HepG2 (cell line): Measurements from ENCODE around the gene CHST10. TPM values are rescaled to one million over a fixed set of nuclear protein-coding genes. Genes with fewer than 3 reads are reported as not detected.

Experiments
- ATAC-seq: fragments of 200-7000 bp; cut with Tn5 transposase; 3 replicates; pipeline ENCODE4 v1.9.1; 2020; ENCODE audit warnings: mild to moderate bottlenecking, moderate library complexity
- BruUV-seq: library from RNA; stranded (reverse); fragments of 400-500 nt; replicated peaks from 2 replicates; lab custom pipeline; 2021; lab: Mats Ljungman, UMichigan
- CTCF ChIA-PET: fragments of 300-600 bp; formaldehyde crosslinking; extraction: SDS; loops from one replicate; lab custom pipeline; 2021; ENCODE audit warnings: low total read pairs, inconsistent platforms, low intra/inter-chr PET ratio; lab: Yijun Ruan, JAX
- POLR2A ChIA-PET: fragments of 350-600 bp; sonication (Branson Sonifier 250); formaldehyde crosslinking; loops from one replicate; lab custom pipeline; 2020; ENCODE audit warnings: antibody characterized with exemption, inconsistent platforms; lab: Yijun Ruan, JAX
- DNase-seq: peaks from one replicate; pipeline ENCODE4 v3.0.0-alpha.2; 2015; ENCODE audit warnings: low spot score
- FAIRE-seq: peaks from 3 replicates; lab custom pipeline; 2011; peaks lifted over from hg19 to GRCh38; lab: Jason Lieb, UNC
- H2AFZ ChIP-seq: one replicate; pipeline ENCODE4 v1.6.1; 2011; ENCODE audit warnings: low read length, inconsistent platforms
- H3K27ac ChIP-seq: fragments of 300-600 bp; 3 replicates; pipeline ENCODE4 v1.8.0; 2011; ENCODE audit warnings: mixed run types, mild to moderate bottlenecking, mixed read lengths, low read length, inconsistent platforms; ENCODE audit not compliant: insufficient read depth; ENCODE audit errors: extremely low read length
- H3K27me3 ChIP-seq, 2 experiments: fragments of 200-600 bp in 1 of 2; 2 replicates in 1 of 2; 3 replicates in 1 of 2; pipeline versions ENCODE4 v1.6.0 to v1.8.0; 2011; ENCODE audit warnings: low read length in 2 of 2, mild to moderate bottlenecking in 2 of 2, moderate library complexity in 2 of 2, inconsistent platforms in 1 of 2; ENCODE audit not compliant: insufficient read depth in 2 of 2, control insufficient read depth in 1 of 2
- H3K36me3 ChIP-seq, 2 experiments: fragments of 200-600 bp in 1 of 2; replicated peaks in 1 of 2; 2 replicates in 1 of 2; 3 replicates in 1 of 2; pipeline versions ENCODE4 v1.5.1 to v1.8.0; 2011; ENCODE audit warnings: low read length in 2 of 2, inconsistent platforms in 1 of 2; ENCODE audit not compliant: insufficient read depth in 2 of 2, control insufficient read depth in 1 of 2
- H3K4me1 ChIP-seq: 2 replicates; pipeline ENCODE4 v1.5.1; 2012; ENCODE audit warnings: low read length, inconsistent platforms; ENCODE audit not compliant: insufficient read depth
- H3K4me2 ChIP-seq: 2 replicates; pipeline ENCODE4 v1.6.0; 2011; ENCODE audit warnings: low read depth, low read length, inconsistent platforms
- H3K4me3 ChIP-seq, 3 experiments: fragments of 200-600 bp in 1 of 3; sonication (generic), shearing (Covaris generic) in 1 of 3; replicated peaks in 1 of 3; 2 replicates each; pipeline ENCODE4 v1.5.1; 2011 to 2016; ENCODE audit warnings: low read length in 3 of 3, inconsistent platforms in 2 of 3, low read depth in 2 of 3, mild to moderate bottlenecking in 2 of 3, control low read depth in 1 of 3, mixed read lengths in 1 of 3; ENCODE audit not compliant: insufficient read depth in 1 of 3
- H3K79me2 ChIP-seq: one replicate; pipeline ENCODE4 v1.6.1; 2011; ENCODE audit warnings: low read length, inconsistent platforms; ENCODE audit not compliant: insufficient read depth
- H3K9ac ChIP-seq: 2 replicates; pipeline ENCODE4 v1.6.0; 2011; ENCODE audit warnings: mild to moderate bottlenecking, low read depth, low read length, inconsistent platforms; ENCODE audit not compliant: insufficient read depth
- H3K9me3 ChIP-seq: 2 replicates; pipeline ENCODE4 v1.5.1; 2012; ENCODE audit warnings: mild to moderate bottlenecking, low read length
- H4K20me1 ChIP-seq: 2 replicates; pipeline ENCODE4 v1.6.0; 2011; ENCODE audit warnings: inconsistent platforms, mild to moderate bottlenecking, low read length, moderate library complexity; ENCODE audit not compliant: insufficient read depth
- ARNT ChIP-seq: fragments of 450-650 bp; IDR thresholded peaks from 2 replicates; pipeline ENCODE4 v1.6.1; 2017
- CCDC6 ChIP-seq: sonication (generic); formaldehyde crosslinking; IDR thresholded peaks from 2 replicates; pipeline ENCODE4 v1.8.1; 2022; ENCODE audit warnings: mild to moderate bottlenecking, missing genetic modification reagents, moderate library complexity
- GMEB1 ChIP-seq: sonication (generic); formaldehyde crosslinking; IDR thresholded peaks from 2 replicates; pipeline ENCODE4 v1.5.1; 2020; ENCODE audit warnings: missing genetic modification reagents, mild to moderate bottlenecking, borderline replicate concordance
- SP2 ChIP-seq: sonication (generic); formaldehyde crosslinking; IDR thresholded peaks from 2 replicates; pipeline ENCODE4 v1.5.1; 2020; ENCODE audit warnings: mild to moderate bottlenecking, missing genetic modification reagents
- ZBTB20 ChIP-seq: sonication (generic); formaldehyde crosslinking; IDR thresholded peaks from 2 replicates; pipeline ENCODE4 v1.8.1; 2023; ENCODE audit warnings: missing genetic modification reagents, low read depth, mild to moderate bottlenecking, borderline replicate concordance
- ZNF33A ChIP-seq: sonication (generic); formaldehyde crosslinking; IDR thresholded peaks from 2 replicates; pipeline ENCODE4 v1.5.1; 2020; ENCODE audit warnings: missing genetic modification reagents, mild to moderate bottlenecking, moderate library complexity, borderline replicate concordance
- WGBS: methylation state at CpG from one replicate; pipeline ENCODE4 v1.1.6; 2017; ENCODE audit warnings: low lambda C conversion rate; 5-methylcytosine and 5-hydroxymethylcytosine counted together
- in situ Hi-C: cut with HindIII; loops from 2 replicates; pipeline ENCODE4 v1.10.0; 2017; ENCODE audit warnings: low pct_unique_long_range_greater_than_20kb; ENCODE audit not compliant: extremely low pct_ligation_motif_present
- intact Hi-C: fragments of 100-400 bp; cut with micrococcal nuclease; formaldehyde crosslinking; loops from one replicate; pipeline ENCODE4 v1.10.0; 2022; ENCODE audit not compliant: unreplicated experiment
- polyA plus RNA-seq, 8 experiments: library from polyadenylated mRNA; depleted of rRNA in 3 of 8; stranded (reverse) in 7 of 8; unstranded in 1 of 8; fragments of >200 nt; fragmentation: Illumina TruSeq in 4 of 8; extraction: Trizol in 4 of 8; gene quantifications; 2 replicates each; pipeline versions ENCODE4 v1.2.1 to v1.2.3, GENCODE V29; 2011 to 2016; ENCODE audit warnings: low read depth in 4 of 8, missing spikeins in 1 of 8, mixed read lengths in 1 of 8; ENCODE audit not compliant: insufficient read depth in 1 of 8
- total RNA-seq, 5 experiments: library from RNA; depleted of rRNA; stranded (reverse); fragments of >200 nt; fragmentation: Illumina TruSeq; extraction: Trizol; gene quantifications; 2 replicates each; pipeline ENCODE4 v1.2.3, GENCODE V29; 2016; ENCODE audit warnings: low read depth in 1 of 5
- TF ChIP-seq, protein P1 (sequence below): IDR thresholded peaks from 2 replicates; pipeline ENCODE4 v1.6.1; 2016; ENCODE audit warnings: low read depth, missing genetic modification reagents, missing compliant biosample characterization
- TF ChIP-seq, protein P2 (sequence below): sonication (generic); formaldehyde crosslinking; IDR thresholded peaks from 2 replicates; pipeline ENCODE4 v1.4.0; 2020; ENCODE audit warnings: missing genetic modification reagents
- TF ChIP-seq, protein P3 (sequence below): IDR thresholded peaks from 2 replicates; pipeline ENCODE4 v1.6.1; 2016; ENCODE audit warnings: mild to moderate bottlenecking
- TF ChIP-seq, protein P4 (sequence below): IDR thresholded peaks from 2 replicates; pipeline ENCODE4 v1.6.1; 2016; ENCODE audit warnings: missing compliant biosample characterization, missing genetic modification reagents, borderline replicate concordance

CHST10 gene
- total and polyA plus RNA-seq, 2 of the 13 experiments (the other 11 are each of a cell fraction or from before 2014, with no cell fraction given) = 10.5 to 14.2 TPM

DNA sequence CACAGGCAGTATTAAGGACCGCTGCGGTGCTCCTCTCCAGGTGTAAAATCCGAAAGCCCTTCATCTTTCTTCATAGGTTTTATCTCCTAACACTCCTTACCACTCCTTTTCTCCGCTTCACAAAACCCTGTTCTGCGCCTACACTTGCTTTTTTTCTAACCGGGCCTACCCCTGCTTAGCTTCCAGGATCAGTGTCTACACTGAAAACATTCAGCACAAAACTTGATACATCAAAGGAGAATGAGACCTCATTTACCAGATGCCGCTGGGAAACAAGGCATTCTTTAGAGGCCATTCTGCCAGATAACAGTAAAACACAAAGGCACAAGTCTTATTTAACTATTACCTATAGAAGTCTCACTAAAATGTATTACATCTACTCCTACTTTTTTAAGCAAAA lies 13.1 kb downstream of the CHST10 start:
- BruUV-seq = no TSS peak
- Histone ChIP-seq H3K4me2 (no peak overlapping the region), H4K20me1 (no peaks in the 10 kb centered on the region)
- 87% methylated on average over 7 of the region's 7 CpGs for WGBS
- TF ChIP-seq CCDC6 = no peak
- TF ChIP-seq, protein P1, sequence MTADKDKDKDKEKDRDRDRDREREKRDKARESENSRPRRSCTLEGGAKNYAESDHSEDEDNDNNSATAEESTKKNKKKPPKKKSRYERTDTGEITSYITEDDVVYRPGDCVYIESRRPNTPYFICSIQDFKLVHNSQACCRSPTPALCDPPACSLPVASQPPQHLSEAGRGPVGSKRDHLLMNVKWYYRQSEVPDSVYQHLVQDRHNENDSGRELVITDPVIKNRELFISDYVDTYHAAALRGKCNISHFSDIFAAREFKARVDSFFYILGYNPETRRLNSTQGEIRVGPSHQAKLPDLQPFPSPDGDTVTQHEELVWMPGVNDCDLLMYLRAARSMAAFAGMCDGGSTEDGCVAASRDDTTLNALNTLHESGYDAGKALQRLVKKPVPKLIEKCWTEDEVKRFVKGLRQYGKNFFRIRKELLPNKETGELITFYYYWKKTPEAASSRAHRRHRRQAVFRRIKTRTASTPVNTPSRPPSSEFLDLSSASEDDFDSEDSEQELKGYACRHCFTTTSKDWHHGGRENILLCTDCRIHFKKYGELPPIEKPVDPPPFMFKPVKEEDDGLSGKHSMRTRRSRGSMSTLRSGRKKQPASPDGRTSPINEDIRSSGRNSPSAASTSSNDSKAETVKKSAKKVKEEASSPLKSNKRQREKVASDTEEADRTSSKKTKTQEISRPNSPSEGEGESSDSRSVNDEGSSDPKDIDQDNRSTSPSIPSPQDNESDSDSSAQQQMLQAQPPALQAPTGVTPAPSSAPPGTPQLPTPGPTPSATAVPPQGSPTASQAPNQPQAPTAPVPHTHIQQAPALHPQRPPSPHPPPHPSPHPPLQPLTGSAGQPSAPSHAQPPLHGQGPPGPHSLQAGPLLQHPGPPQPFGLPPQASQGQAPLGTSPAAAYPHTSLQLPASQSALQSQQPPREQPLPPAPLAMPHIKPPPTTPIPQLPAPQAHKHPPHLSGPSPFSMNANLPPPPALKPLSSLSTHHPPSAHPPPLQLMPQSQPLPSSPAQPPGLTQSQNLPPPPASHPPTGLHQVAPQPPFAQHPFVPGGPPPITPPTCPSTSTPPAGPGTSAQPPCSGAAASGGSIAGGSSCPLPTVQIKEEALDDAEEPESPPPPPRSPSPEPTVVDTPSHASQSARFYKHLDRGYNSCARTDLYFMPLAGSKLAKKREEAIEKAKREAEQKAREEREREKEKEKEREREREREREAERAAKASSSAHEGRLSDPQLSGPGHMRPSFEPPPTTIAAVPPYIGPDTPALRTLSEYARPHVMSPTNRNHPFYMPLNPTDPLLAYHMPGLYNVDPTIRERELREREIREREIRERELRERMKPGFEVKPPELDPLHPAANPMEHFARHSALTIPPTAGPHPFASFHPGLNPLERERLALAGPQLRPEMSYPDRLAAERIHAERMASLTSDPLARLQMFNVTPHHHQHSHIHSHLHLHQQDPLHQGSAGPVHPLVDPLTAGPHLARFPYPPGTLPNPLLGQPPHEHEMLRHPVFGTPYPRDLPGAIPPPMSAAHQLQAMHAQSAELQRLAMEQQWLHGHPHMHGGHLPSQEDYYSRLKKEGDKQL (CRISPR knock-in tag) = no peak
- TF ChIP-seq SP2 (CRISPR knock-in tag) = no peak
- no peak for TF ChIP-seq ZBTB20 (CRISPR knock-in tag)
- TF ChIP-seq, protein P2, sequence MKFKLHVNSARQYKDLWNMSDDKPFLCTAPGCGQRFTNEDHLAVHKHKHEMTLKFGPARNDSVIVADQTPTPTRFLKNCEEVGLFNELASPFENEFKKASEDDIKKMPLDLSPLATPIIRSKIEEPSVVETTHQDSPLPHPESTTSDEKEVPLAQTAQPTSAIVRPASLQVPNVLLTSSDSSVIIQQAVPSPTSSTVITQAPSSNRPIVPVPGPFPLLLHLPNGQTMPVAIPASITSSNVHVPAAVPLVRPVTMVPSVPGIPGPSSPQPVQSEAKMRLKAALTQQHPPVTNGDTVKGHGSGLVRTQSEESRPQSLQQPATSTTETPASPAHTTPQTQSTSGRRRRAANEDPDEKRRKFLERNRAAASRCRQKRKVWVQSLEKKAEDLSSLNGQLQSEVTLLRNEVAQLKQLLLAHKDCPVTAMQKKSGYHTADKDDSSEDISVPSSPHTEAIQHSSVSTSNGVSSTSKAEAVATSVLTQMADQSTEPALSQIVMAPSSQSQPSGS (CRISPR knock-in tag) = no peak
- no peak for TF ChIP-seq GMEB1 (CRISPR knock-in tag)
- TF ChIP-seq ZNF33A (CRISPR knock-in tag) = no peak
- TF ChIP-seq, protein P3, sequence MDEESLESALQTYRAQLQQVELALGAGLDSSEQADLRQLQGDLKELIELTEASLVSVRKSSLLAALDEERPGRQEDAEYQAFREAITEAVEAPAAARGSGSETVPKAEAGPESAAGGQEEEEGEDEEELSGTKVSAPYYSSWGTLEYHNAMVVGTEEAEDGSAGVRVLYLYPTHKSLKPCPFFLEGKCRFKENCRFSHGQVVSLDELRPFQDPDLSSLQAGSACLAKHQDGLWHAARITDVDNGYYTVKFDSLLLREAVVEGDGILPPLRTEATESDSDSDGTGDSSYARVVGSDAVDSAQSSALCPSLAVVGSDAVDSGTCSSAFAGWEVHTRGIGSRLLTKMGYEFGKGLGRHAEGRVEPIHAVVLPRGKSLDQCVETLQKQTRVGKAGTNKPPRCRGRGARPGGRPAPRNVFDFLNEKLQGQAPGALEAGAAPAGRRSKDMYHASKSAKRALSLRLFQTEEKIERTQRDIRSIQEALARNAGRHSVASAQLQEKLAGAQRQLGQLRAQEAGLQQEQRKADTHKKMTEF (CRISPR knock-in tag) = no peak
- no peak for TF ChIP-seq ARNT
- TF ChIP-seq, protein P4, sequence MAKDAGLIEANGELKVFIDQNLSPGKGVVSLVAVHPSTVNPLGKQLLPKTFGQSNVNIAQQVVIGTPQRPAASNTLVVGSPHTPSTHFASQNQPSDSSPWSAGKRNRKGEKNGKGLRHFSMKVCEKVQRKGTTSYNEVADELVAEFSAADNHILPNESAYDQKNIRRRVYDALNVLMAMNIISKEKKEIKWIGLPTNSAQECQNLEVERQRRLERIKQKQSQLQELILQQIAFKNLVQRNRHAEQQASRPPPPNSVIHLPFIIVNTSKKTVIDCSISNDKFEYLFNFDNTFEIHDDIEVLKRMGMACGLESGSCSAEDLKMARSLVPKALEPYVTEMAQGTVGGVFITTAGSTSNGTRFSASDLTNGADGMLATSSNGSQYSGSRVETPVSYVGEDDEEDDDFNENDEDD (CRISPR knock-in tag) = no peak
- TF ChIP-seq, all 625 proteins: peak for 0
- ATAC-seq (no peak), FAIRE-seq (no peak), DNase-seq (no peak)
- ChIA-PET CTCF (no interaction called here), POLR2A (no interaction called here)
- H3K27ac ChIP-seq = no peak overlapping the region
- no peak overlapping the region for H2AFZ ChIP-seq
- peaks cover 25 to 39% of the 10 kb centered on the region in 2 experiments for H3K36me3 ChIP-seq
- H3K79me2 ChIP-seq = no peaks in the 10 kb centered on the region
- no peaks in the 10 kb centered on the region for H3K27me3 ChIP-seq
- intact Hi-C loops = no loop called here
- no peaks in the 10 kb centered on the region for H3K9me3 ChIP-seq
- no peak overlapping the region for H3K9ac ChIP-seq
- no peaks in the 10 kb centered on the region for H3K4me1 ChIP-seq
- no peak overlapping the region for H3K4me3 ChIP-seq
- in situ Hi-C loops = no loop called here
